Left renal cortex interstitium (tissue), 4 donors: ENCODE measurements around the gene PELI3. TPM values are rescaled to one million over a fixed set of nuclear protein-coding genes. Genes with fewer than 3 reads are reported as not detected.

Experiments used
- DNase-seq, 4 donors: peaks; one replicate each; pipeline ENCODE4 v3.0.0-alpha.2; 2013; ENCODE audit warnings: low read depth in 4 of 4, low spot score in 2 of 4, missing footprints in 1 of 4
- polyA plus RNA-seq, 4 donors: library from polyadenylated mRNA; unstranded; fragments of 120-200 nt; gene quantifications; one replicate each; pipeline ENCODE4 v1.2.1, GENCODE V29; 2013; ENCODE audit not compliant: insufficient read length in 4 of 4

PELI3 gene
- polyA plus RNA-seq, 4 donors: 4.5 to 7.8 (median 6.4) TPM

GRCh38 chr11:66494935-66495334, 28.2 kb downstream of the PELI3 start:
- no peak for DNase-seq

- DNase-seq: no peak
These were observed 28.7 kb downstream of the PELI3 start for GRCh38 chr11:66495401-66495854.

- no peak for DNase-seq
These were observed 30.5 kb downstream of the PELI3 start for GRCh38 chr11:66497206-66497605.

- no peak for DNase-seq
These were observed 31.8 kb downstream of the PELI3 start for GRCh38 chr11:66498506-66498905.

- no peak for DNase-seq
These were observed 38.6 kb downstream of the PELI3 start for GRCh38 chr11:66505276-66505816.

- no peak for DNase-seq
These were observed 42.4 kb downstream of the PELI3 start for GRCh38 chr11:66509131-66509561.

- peak; percentile 55 to 72 (median 67) for DNase-seq
These were observed 43.7 kb downstream of the PELI3 start, which contains the start of gene BBS1 for GRCh38 chr11:66510271-66510989. Gene BBS1, plus strand, starts transcription at chr11:66510635. Its CDS starts 25 bp downstream, at chr11:66510660.

- DNase-seq: no peak
These were observed 44.3 kb downstream of the PELI3 start for GRCh38 chr11:66510990-66511339.

GRCh38 chr11:66523611-66524010, 56.9 kb downstream of the PELI3 start:
- no peak for DNase-seq

- no peak for DNase-seq
These were observed 57.8 kb downstream of the PELI3 start for GRCh38 chr11:66524304-66525040.

Other genes starting within 250 kb of the PELI3 start
- 10 to 100 TPM; 14.7 to 31.0 (median 25.7) TPM for gene KLC2, start 209.2 kb upstream of the PELI3 start, polyA plus RNA-seq
- gene RAB1B, start 198.3 kb upstream of the PELI3 start, polyA plus RNA-seq: 100 to 1,000 TPM; 122 to 168 (median 138) TPM
- 1 to 10 TPM; 3.3 to 4.9 (median 4.2) TPM for gene CNIH2, start 188.7 kb upstream of the PELI3 start, polyA plus RNA-seq
- 10 to 100 TPM; 51.4 to 68.7 (median 57.8) TPM for gene YIF1A, start 177.8 kb upstream of the PELI3 start, polyA plus RNA-seq
- gene TMEM151A, start 175.0 kb upstream of the PELI3 start, polyA plus RNA-seq: under 1 TPM in 2 of 4 donors, not detected in 2; 0.12 to 0.24 TPM
- 100 to 1,000 TPM in 1 of 4 donors, 10 to 100 TPM in 3; 56.9 to 102 (median 72.8) TPM for gene CD248, start 149.9 kb upstream of the PELI3 start, polyA plus RNA-seq
- 1 to 10 TPM; 1.8 to 3.7 (median 2.9) TPM for gene RIN1, start 130.5 kb upstream of the PELI3 start, polyA plus RNA-seq
- 10 to 100 TPM; 30.8 to 38.6 (median 34.8) TPM for gene BRMS1, start 121.8 kb upstream of the PELI3 start, polyA plus RNA-seq
- gene B4GAT1, start 119.3 kb upstream of the PELI3 start, polyA plus RNA-seq: 10 to 100 TPM; 50.3 to 64.6 (median 51.9) TPM
- 10 to 100 TPM; 14.6 to 33.0 (median 22.3) TPM for gene SLC29A2, start 95.1 kb upstream of the PELI3 start, polyA plus RNA-seq
- under 1 TPM; 0.06 to 0.54 (median 0.22) TPM for gene NPAS4, start 45.9 kb upstream of the PELI3 start, polyA plus RNA-seq
- gene MRPL11, start 28.1 kb upstream of the PELI3 start, polyA plus RNA-seq: 10 to 100 TPM; 67.7 to 87.7 (median 78.9) TPM
- gene DPP3, start 13.5 kb downstream of the PELI3 start, polyA plus RNA-seq: 10 to 100 TPM; 19.6 to 31.2 (median 25.5) TPM
- gene BBS1, start 43.7 kb downstream of the PELI3 start, polyA plus RNA-seq: 100 to 1,000 TPM in 1 of 4 donors, 10 to 100 TPM in 3; 61.4 to 102 (median 79.8) TPM
- gene ZDHHC24, start 79.1 kb downstream of the PELI3 start, polyA plus RNA-seq: 10 to 100 TPM in 2 of 4 donors, 1 to 10 TPM in 2; 5.9 to 13.3 (median 9.9) TPM
- under 1 TPM; 0.31 to 0.69 (median 0.63) TPM for gene ACTN3, start 80.0 kb downstream of the PELI3 start, polyA plus RNA-seq
- 100 to 1,000 TPM in 2 of 4 donors, 10 to 100 TPM in 2; 88.3 to 102 (median 101) TPM for gene CTSF, start 101.7 kb downstream of the PELI3 start, polyA plus RNA-seq
- under 1 TPM; 0.24 to 0.37 (median 0.34) TPM for gene CCDC87, start 126.2 kb downstream of the PELI3 start, polyA plus RNA-seq
- 10 to 100 TPM; 39.1 to 78.2 (median 64.9) TPM for gene CCS, start 126.3 kb downstream of the PELI3 start, polyA plus RNA-seq
- 100 to 1,000 TPM in 1 of 4 donors, 10 to 100 TPM in 3; 55.6 to 105 (median 80.4) TPM for gene RBM14, start 149.7 kb downstream of the PELI3 start, polyA plus RNA-seq
- 100 to 1,000 TPM; 242 to 267 (median 260) TPM for gene RBM4, start 171.8 kb downstream of the PELI3 start, polyA plus RNA-seq
- gene RBM4B, start 211.0 kb downstream of the PELI3 start, polyA plus RNA-seq: 10 to 100 TPM; 59.9 to 84.2 (median 71.3) TPM